Liver (tissue), 9 donors: ENCODE measurements around the gene NPAS2. TPM values are rescaled to one million over a fixed set of nuclear protein-coding genes. Genes with fewer than 3 reads are reported as not detected.

ENCODE experiments used
- DNase-seq: peaks from one replicate; pipeline ENCODE4 v3.0.0-alpha.2; 2017; ENCODE audit warnings: low spot score
- H3K27ac ChIP-seq, 2 donors: one replicate each; pipeline ENCODE4 v1.7.0; 2013; ENCODE audit warnings: inconsistent platforms in 2 of 2, low read length in 2 of 2, control low read depth in 1 of 2, low read depth in 1 of 2, mild to moderate bottlenecking in 1 of 2
- H3K27me3 ChIP-seq, 4 donors: one replicate each; pipeline versions ENCODE4 v1.6.1 to v1.7.0; 2013; ENCODE audit warnings: low read length in 3 of 4, inconsistent platforms in 1 of 4, mild to moderate bottlenecking in 1 of 4, moderate library complexity in 1 of 4; ENCODE audit not compliant: control insufficient read depth in 4 of 4, insufficient read depth in 4 of 4
- H3K36me3 ChIP-seq, 4 donors: one replicate each; pipeline versions ENCODE4 v1.6.1 to v1.7.0; 2013; ENCODE audit warnings: low read length in 3 of 4, mild to moderate bottlenecking in 3 of 4, low read depth in 1 of 4, moderate library complexity in 1 of 4; ENCODE audit not compliant: control insufficient read depth in 4 of 4, insufficient read depth in 3 of 4
- H3K4me1 ChIP-seq, 4 donors: one replicate each; pipeline versions ENCODE4 v1.6.1 to v1.7.0; 2013; ENCODE audit warnings: low read length in 3 of 4, mild to moderate bottlenecking in 3 of 4, moderate library complexity in 1 of 4; ENCODE audit not compliant: control insufficient read depth in 4 of 4, insufficient read depth in 4 of 4
- H3K4me3 ChIP-seq, 3 donors: one replicate each; pipeline versions ENCODE4 v1.6.1 to v1.7.0; 2013; ENCODE audit warnings: low read length in 3 of 3, control low read depth in 1 of 3, low read depth in 1 of 3, mild to moderate bottlenecking in 1 of 3
- H3K9ac ChIP-seq, 2 donors: one replicate each; pipeline ENCODE4 v1.7.0; 2013; ENCODE audit warnings: low read length in 2 of 2, mild to moderate bottlenecking in 2 of 2, moderate library complexity in 2 of 2, control low read depth in 1 of 2, low read depth in 1 of 2
- H3K9me3 ChIP-seq, 4 donors: one replicate each; pipeline versions ENCODE4 v1.6.1 to v1.7.0; 2013; ENCODE audit warnings: low read length in 3 of 4; ENCODE audit not compliant: control insufficient read depth in 4 of 4
- FOXA1 ChIP-seq: IDR thresholded peaks from 2 replicates; pipeline ENCODE4 v1.6.1; 2016; ENCODE audit warnings: antibody characterized with exemption
- FOXA2 ChIP-seq: IDR thresholded peaks from 2 replicates; pipeline ENCODE4 v1.6.1; 2016; ENCODE audit warnings: antibody characterized with exemption
- GABPA ChIP-seq, 2 donors: IDR thresholded peaks in 1 of 2; conservative IDR thresholded peaks in 1 of 2; 2 replicates each; pipeline ENCODE4 v1.6.1; 2016; ENCODE audit warnings: antibody characterized with exemption in 2 of 2, mild to moderate bottlenecking in 1 of 2, moderate library complexity in 1 of 2
- HNF4A ChIP-seq, 2 donors: conservative IDR thresholded peaks; 2 replicates each; pipeline ENCODE4 v1.6.1; 2016; ENCODE audit warnings: antibody characterized with exemption in 2 of 2, mild to moderate bottlenecking in 2 of 2
- HNF4G ChIP-seq: IDR thresholded peaks from 2 replicates; pipeline ENCODE4 v1.6.1; 2016; ENCODE audit warnings: antibody characterized with exemption
- NR2F2 ChIP-seq: IDR thresholded peaks from 2 replicates; pipeline ENCODE4 v1.6.1; 2016; ENCODE audit warnings: antibody characterized with exemption
- RAD21 ChIP-seq, 2 donors: IDR thresholded peaks; 2 replicates each; pipeline ENCODE4 v1.6.1; 2016; ENCODE audit warnings: antibody characterized with exemption in 2 of 2, mild to moderate bottlenecking in 2 of 2
- RXRA ChIP-seq, 2 donors: IDR thresholded peaks; 2 replicates each; pipeline ENCODE4 v1.6.1; 2017 to 2018; ENCODE audit warnings: antibody characterized with exemption in 2 of 2, mild to moderate bottlenecking in 1 of 2
- SP1 ChIP-seq: IDR thresholded peaks from 2 replicates; pipeline ENCODE4 v1.6.1; 2018; ENCODE audit warnings: antibody characterized with exemption, mild to moderate bottlenecking
- TAF1 ChIP-seq: conservative IDR thresholded peaks from 2 replicates; pipeline ENCODE4 v1.6.1; 2016; ENCODE audit warnings: antibody characterized with exemption, mild to moderate bottlenecking
- YY1 ChIP-seq: IDR thresholded peaks from 2 replicates; pipeline ENCODE4 v1.6.1; 2016; ENCODE audit warnings: antibody characterized with exemption, mild to moderate bottlenecking
- WGBS: extraction: QIAGEN DNeasy Blood & Tissue Kit; methylation state at CpG from one replicate; pipeline ENCODE4 v1.1.7; 2013; 5-methylcytosine and 5-hydroxymethylcytosine counted together
- polyA plus RNA-seq, 2 donors: library from polyadenylated mRNA; stranded (reverse) in 1 of 2; unstranded in 1 of 2; fragments of 200-250 nt in 1 of 2; fragments of >200 nt in 1 of 2; fragmentation: Nextera tagmentation in 1 of 2; extraction: Ambion mirVana in 1 of 2; gene quantifications; one replicate each; pipeline versions ENCODE4 v1.2.1 to v1.2.3, GENCODE V29; 2013 to 2015
- total RNA-seq, 2 donors: library from RNA; depleted of rRNA; stranded (reverse); fragments of >200 nt; gene quantifications; one replicate each; pipeline ENCODE4 v1.2.3, GENCODE V29; 2014
- TF ChIP-seq, protein P1 (sequence below): IDR thresholded peaks from 2 replicates; pipeline ENCODE4 v1.6.1; 2016; ENCODE audit warnings: antibody characterized with exemption, mild to moderate bottlenecking
- TF ChIP-seq, protein P2 (sequence below): IDR thresholded peaks from 2 replicates; pipeline ENCODE4 v1.6.1; 2016; ENCODE audit warnings: antibody characterized with exemption
- TF ChIP-seq, protein P3 (sequence below): IDR thresholded peaks from 2 replicates; pipeline ENCODE4 v1.6.1; 2016; ENCODE audit warnings: antibody characterized with exemption
- TF ChIP-seq, protein P4 (sequence below): IDR thresholded peaks from 2 replicates; pipeline ENCODE4 v1.6.1; 2016; ENCODE audit warnings: antibody characterized with exemption
- donor health status: healthy.
- donor health status: healthy.
- donor health status: healthy.
- donor health status: healthy.
- donor health status: healthy.

The NPAS2 gene
- total and polyA plus RNA-seq, 4 donors = 0.33 to 24.3 (median 6.6) TPM

DNA sequence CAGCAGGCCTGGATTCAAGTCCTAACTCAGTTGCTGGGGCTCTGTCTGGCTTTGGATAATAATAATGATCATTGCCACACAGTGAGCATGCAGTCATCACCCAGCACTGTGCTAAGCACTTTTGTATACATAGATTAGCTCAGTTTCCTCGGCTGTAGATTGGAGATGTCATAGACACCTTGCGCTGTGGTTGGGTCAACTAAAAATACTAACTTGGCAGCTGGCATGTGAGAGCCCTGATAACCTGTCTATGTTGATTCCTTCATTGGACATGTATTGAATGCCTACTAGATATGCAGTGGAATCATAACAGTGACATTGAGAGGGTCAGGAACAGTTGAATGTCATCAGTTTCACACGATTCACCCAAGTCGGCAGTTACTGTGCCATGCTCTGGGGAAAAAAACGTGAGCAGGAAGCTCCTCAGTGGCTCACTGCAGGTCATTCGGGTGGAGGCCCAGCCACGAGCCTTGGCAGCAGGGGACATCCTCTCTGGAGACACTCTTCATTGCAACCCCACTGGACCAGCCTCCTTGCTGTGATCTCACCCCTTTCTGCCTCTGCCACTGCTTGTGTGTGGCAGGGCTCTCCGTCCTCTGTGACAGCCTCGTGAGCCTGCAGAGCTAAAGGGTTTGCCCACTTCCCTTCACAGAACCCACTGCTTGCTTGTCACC, 85.3 kb downstream of the NPAS2 start:
- TF ChIP-seq, protein P1, sequence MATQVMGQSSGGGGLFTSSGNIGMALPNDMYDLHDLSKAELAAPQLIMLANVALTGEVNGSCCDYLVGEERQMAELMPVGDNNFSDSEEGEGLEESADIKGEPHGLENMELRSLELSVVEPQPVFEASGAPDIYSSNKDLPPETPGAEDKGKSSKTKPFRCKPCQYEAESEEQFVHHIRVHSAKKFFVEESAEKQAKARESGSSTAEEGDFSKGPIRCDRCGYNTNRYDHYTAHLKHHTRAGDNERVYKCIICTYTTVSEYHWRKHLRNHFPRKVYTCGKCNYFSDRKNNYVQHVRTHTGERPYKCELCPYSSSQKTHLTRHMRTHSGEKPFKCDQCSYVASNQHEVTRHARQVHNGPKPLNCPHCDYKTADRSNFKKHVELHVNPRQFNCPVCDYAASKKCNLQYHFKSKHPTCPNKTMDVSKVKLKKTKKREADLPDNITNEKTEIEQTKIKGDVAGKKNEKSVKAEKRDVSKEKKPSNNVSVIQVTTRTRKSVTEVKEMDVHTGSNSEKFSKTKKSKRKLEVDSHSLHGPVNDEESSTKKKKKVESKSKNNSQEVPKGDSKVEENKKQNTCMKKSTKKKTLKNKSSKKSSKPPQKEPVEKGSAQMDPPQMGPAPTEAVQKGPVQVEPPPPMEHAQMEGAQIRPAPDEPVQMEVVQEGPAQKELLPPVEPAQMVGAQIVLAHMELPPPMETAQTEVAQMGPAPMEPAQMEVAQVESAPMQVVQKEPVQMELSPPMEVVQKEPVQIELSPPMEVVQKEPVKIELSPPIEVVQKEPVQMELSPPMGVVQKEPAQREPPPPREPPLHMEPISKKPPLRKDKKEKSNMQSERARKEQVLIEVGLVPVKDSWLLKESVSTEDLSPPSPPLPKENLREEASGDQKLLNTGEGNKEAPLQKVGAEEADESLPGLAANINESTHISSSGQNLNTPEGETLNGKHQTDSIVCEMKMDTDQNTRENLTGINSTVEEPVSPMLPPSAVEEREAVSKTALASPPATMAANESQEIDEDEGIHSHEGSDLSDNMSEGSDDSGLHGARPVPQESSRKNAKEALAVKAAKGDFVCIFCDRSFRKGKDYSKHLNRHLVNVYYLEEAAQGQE = no peak
- TF ChIP-seq RAD21 (IDR thresholded peaks at IDR 0.05) (no peak), TAF1 (no peak), FOXA2 (no peak), RXRA (IDR thresholded peaks at IDR 0.05) (no peak), YY1 (no peak)
- H3K4me1 ChIP-seq = peaks cover 0 to 4% (median 1%) of the 10 kb centered on the region in 4 donors
- no peak for DNase-seq
- peaks cover 0 to 3% (median 0%) of the 10 kb centered on the region in 4 donors for H3K36me3 ChIP-seq
- no peak overlapping the region for H3K9ac ChIP-seq
- 73% methylated on average over 9 of the region's 9 CpGs for WGBS
- no peak overlapping the region for H3K4me3 ChIP-seq
- no peaks in the 10 kb centered on the region for H3K27me3 ChIP-seq
- no peak overlapping the region for H3K27ac ChIP-seq
- H3K9me3 ChIP-seq = no peaks in the 10 kb centered on the region

DNA sequence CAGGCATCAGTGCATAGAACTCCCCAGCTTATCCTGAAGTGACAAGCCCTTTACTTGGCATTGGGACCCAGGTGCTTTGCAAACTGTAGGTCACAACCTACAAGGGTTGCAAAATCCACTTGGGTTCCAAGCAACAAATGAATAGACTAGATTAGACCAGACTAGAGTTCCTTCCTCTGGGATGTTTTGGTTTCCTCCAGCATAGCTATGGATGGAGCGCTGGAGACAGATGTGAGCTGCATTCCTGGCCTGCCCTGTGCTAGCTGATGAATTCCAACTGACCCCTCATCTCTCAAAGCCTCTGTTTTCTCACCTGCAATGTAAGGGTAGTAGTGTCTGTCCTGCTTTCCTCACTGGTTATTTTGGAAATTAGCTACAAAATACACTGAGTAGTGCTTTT, 86.2 kb downstream of the NPAS2 start:
- Histone ChIP-seq H3K27me3 (no peaks in the 10 kb centered on the region), H3K9me3 (no peaks in the 10 kb centered on the region), H3K9ac (no peak overlapping the region), H3K4me3 (no peak overlapping the region), H3K36me3 (peaks cover 0 to 3% (median 0%) of the 10 kb centered on the region in 4 donors), H3K4me1 (peaks cover 0 to 4% (median 1%) of the 10 kb centered on the region in 4 donors), H3K27ac (no peak overlapping the region)
- 98% methylated on average over 1 of the region's 1 CpG for WGBS
- no peak for DNase-seq
- TF ChIP-seq GABPA (IDR thresholded peaks at IDR 0.05 in 1 of 2, conservative IDR thresholded peaks at IDR 0.05 in 1 of 2) (no peak), NR2F2 (no peak), HNF4A (conservative IDR thresholded peaks at IDR 0.05) (no peak), HNF4G (no peak), FOXA2 (no peak), SP1 (no peak), TAF1 (no peak), FOXA1 (no peak), RXRA (IDR thresholded peaks at IDR 0.05) (no peak), RAD21 (IDR thresholded peaks at IDR 0.05) (no peak)
- TF ChIP-seq, protein P2, sequence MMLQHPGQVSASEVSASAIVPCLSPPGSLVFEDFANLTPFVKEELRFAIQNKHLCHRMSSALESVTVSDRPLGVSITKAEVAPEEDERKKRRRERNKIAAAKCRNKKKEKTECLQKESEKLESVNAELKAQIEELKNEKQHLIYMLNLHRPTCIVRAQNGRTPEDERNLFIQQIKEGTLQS = no peak
- TF ChIP-seq, protein P3, sequence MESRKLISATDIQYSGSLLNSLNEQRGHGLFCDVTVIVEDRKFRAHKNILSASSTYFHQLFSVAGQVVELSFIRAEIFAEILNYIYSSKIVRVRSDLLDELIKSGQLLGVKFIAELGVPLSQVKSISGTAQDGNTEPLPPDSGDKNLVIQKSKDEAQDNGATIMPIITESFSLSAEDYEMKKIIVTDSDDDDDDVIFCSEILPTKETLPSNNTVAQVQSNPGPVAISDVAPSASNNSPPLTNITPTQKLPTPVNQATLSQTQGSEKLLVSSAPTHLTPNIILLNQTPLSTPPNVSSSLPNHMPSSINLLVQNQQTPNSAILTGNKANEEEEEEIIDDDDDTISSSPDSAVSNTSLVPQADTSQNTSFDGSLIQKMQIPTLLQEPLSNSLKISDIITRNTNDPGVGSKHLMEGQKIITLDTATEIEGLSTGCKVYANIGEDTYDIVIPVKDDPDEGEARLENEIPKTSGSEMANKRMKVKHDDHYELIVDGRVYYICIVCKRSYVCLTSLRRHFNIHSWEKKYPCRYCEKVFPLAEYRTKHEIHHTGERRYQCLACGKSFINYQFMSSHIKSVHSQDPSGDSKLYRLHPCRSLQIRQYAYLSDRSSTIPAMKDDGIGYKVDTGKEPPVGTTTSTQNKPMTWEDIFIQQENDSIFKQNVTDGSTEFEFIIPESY = no peak
- TF ChIP-seq, protein P1 = no peak
- TF ChIP-seq, protein P4, sequence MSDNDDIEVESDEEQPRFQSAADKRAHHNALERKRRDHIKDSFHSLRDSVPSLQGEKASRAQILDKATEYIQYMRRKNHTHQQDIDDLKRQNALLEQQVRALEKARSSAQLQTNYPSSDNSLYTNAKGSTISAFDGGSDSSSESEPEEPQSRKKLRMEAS = no peak
